Subcutaneous abdominal adipose tissue (tissue), 5 donors: ENCODE data around the gene COMMD6.

Experiments
- H3K27ac ChIP-seq: one replicate; pipeline ENCODE4 v1.7.0; 2013; ENCODE audit warnings: low read depth, mild to moderate bottlenecking, inconsistent platforms, low read length, moderate library complexity
- H3K27me3 ChIP-seq, 5 donors: one replicate each; pipeline ENCODE4 v1.7.0; 2013; ENCODE audit warnings: low read length in 5 of 5, inconsistent platforms in 1 of 5; ENCODE audit not compliant: control insufficient read depth in 5 of 5, insufficient read depth in 4 of 5
- H3K36me3 ChIP-seq, 5 donors: one replicate each; pipeline ENCODE4 v1.7.0; 2013; ENCODE audit warnings: low read length in 5 of 5; ENCODE audit not compliant: control insufficient read depth in 5 of 5, insufficient read depth in 5 of 5
- H3K4me1 ChIP-seq, 5 donors: one replicate each; pipeline ENCODE4 v1.7.0; 2013; ENCODE audit warnings: low read length in 5 of 5, mild to moderate bottlenecking in 3 of 5, moderate library complexity in 1 of 5; ENCODE audit not compliant: control insufficient read depth in 5 of 5, insufficient read depth in 5 of 5
- H3K4me3 ChIP-seq, 5 donors: one replicate each; pipeline ENCODE4 v1.7.0; 2013; ENCODE audit warnings: low read length in 5 of 5, low read depth in 1 of 5
- H3K9ac ChIP-seq, 5 donors: one replicate each; pipeline ENCODE4 v1.7.0; 2013; ENCODE audit warnings: low read length in 5 of 5, mild to moderate bottlenecking in 4 of 5, moderate library complexity in 3 of 5
- H3K9me3 ChIP-seq, 5 donors: one replicate each; pipeline ENCODE4 v1.7.0; 2013; ENCODE audit warnings: low read length in 5 of 5; ENCODE audit not compliant: control insufficient read depth in 5 of 5
- donor health status: healthy.
- donor health status: healthy.
- donor health status: healthy.
- donor health status: healthy.
- donor health status: healthy.

COMMD6 gene

GRCh38 chr13:75486146-75487062, 51.2 kb downstream of the COMMD6 start:
- Histone ChIP-seq H3K9me3 (no peaks in the 10 kb centered on the region), H3K4me3 (no peak overlapping the region), H3K27ac (no peak overlapping the region), H3K27me3 (no peaks in the 10 kb centered on the region), H3K36me3 (no peaks in the 10 kb centered on the region), H3K9ac (no peak overlapping the region), H3K4me1 (peaks cover 0 to 19% (median 11%) of the 10 kb centered on the region in 5 donors)

GRCh38 chr13:75485286-75486062, 52.2 kb downstream of the COMMD6 start:
- Histone ChIP-seq H3K4me3 (no peak overlapping the region), H3K4me1 (peaks cover 0 to 23% (median 11%) of the 10 kb centered on the region in 5 donors), H3K9ac (no peak overlapping the region), H3K36me3 (no peaks in the 10 kb centered on the region), H3K27me3 (no peaks in the 10 kb centered on the region), H3K9me3 (no peaks in the 10 kb centered on the region), H3K27ac (no peak overlapping the region)

- Histone ChIP-seq H3K27me3 (no peaks in the 10 kb centered on the region), H3K36me3 (no peaks in the 10 kb centered on the region), H3K4me1 (peaks cover 2 to 37% (median 25%) of the 10 kb centered on the region in 5 donors), H3K27ac (peak overlapping the region; percentile 90), H3K4me3 (peak overlapping the region; percentile 35 to 96 (median 84)), H3K9me3 (no peaks in the 10 kb centered on the region), H3K9ac (peak overlapping the region in 3 of 5 donors; percentile 68 to 84 (median 80))
Observed at GRCh38 chr13:75482820-75483079, 54.9 kb downstream of the COMMD6 start.

GRCh38 chr13:75482070-75482819, 55.4 kb downstream of the COMMD6 start, which contains the start of gene TBC1D4:
TSS of gene TBC1D4 (minus strand) at chr13:75482169. CDS start at chr13:75481767, 402 bp downstream.
- no peaks in the 10 kb centered on the region for H3K27me3 ChIP-seq
- peak within 1 kb of the TSS; percentile 90 for H3K27ac ChIP-seq
- no peaks in the 10 kb centered on the region for H3K9me3 ChIP-seq
- H3K9ac ChIP-seq, result peak within 1 kb of the TSS in 4 of 5 donors; percentile 68 to 84 (median 74)
- no peaks in the 10 kb centered on the region for H3K36me3 ChIP-seq
- H3K4me1 ChIP-seq, result peaks cover 2 to 42% (median 30%) of the 10 kb centered on the region in 5 donors
- peak within 1 kb of the TSS; percentile 35 to 96 (median 84) for H3K4me3 ChIP-seq

GRCh38 chr13:75481176-75482069, 56.2 kb downstream of the COMMD6 start:
- Histone ChIP-seq H3K4me1 (peaks cover 2 to 44% (median 27%) of the 10 kb centered on the region in 5 donors), H3K9me3 (no peaks in the 10 kb centered on the region)

GRCh38 chr13:75480671-75481175, 56.9 kb downstream of the COMMD6 start:
- Histone ChIP-seq H3K9me3 (no peaks in the 10 kb centered on the region), H3K36me3 (no peaks in the 10 kb centered on the region), H3K9ac (peak overlapping the region in 4 of 5 donors; percentile 13 to 80 (median 48)), H3K27me3 (no peaks in the 10 kb centered on the region), H3K4me1 (peaks cover 0 to 44% (median 27%) of the 10 kb centered on the region in 5 donors), H3K27ac (peak overlapping the region; percentile 90), H3K4me3 (peak overlapping the region; percentile 79 to 96 (median 84))

More at GRCh38 chr13:75481176-75482069, 56.2 kb downstream of the COMMD6 start:
- H3K4me3 ChIP-seq, result peak overlapping the region in 4 of 5 donors; percentile 82 to 96 (median 87)
- peak overlapping the region; percentile 90 for H3K27ac ChIP-seq
- no peaks in the 10 kb centered on the region for H3K27me3 ChIP-seq
- peak overlapping the region in 4 of 5 donors; percentile 64 to 84 (median 72) for H3K9ac ChIP-seq
- no peaks in the 10 kb centered on the region for H3K36me3 ChIP-seq

GRCh38 chr13:75479102-75479740, 58.4 kb downstream of the COMMD6 start:
- H3K4me3 ChIP-seq, result peak overlapping the region in 4 of 5 donors; percentile 79 to 96 (median 86)
- no peak overlapping the region for H3K9ac ChIP-seq
- peak overlapping the region; percentile 90 for H3K27ac ChIP-seq
- H3K36me3 ChIP-seq, result no peaks in the 10 kb centered on the region
- H3K9me3 ChIP-seq, result no peaks in the 10 kb centered on the region
- no peaks in the 10 kb centered on the region for H3K27me3 ChIP-seq
- peaks cover 0 to 44% (median 27%) of the 10 kb centered on the region in 5 donors for H3K4me1 ChIP-seq

- no peaks in the 10 kb centered on the region for H3K36me3 ChIP-seq
- no peaks in the 10 kb centered on the region for H3K27me3 ChIP-seq
- no peak overlapping the region for H3K27ac ChIP-seq
- H3K4me1 ChIP-seq, result peaks cover 0 to 48% (median 27%) of the 10 kb centered on the region in 5 donors
- no peaks in the 10 kb centered on the region for H3K9me3 ChIP-seq
- no peak overlapping the region for H3K9ac ChIP-seq
- peak overlapping the region in 3 of 5 donors; percentile 22 to 82 (median 38) for H3K4me3 ChIP-seq
Observed at GRCh38 chr13:75478659-75479058, 59.0 kb downstream of the COMMD6 start.
